ENCODE data around the gene SRR.

SRR gene

DNA sequence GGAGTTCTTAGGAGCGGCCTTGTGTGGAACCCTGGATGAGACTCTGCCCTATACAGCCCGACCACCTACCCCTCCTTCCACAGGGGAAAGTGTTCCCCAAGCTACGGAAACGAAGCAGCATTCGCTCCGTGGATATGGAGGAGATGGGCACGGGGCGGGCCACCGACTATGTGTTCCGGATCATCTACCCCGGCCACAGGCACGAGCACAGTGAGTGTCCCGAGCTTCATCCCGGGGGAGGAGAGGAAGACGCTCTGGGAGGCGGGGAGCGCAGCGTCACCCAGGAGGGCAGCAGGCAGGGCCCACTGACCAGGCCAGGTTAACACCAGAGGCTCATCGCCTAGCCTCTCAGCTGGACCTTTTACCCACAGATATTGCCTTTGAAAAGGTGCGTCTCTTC lies 61.4 kb downstream of the SRR start:
- FAIRE-seq, result no peak
- DNase-seq (ENCODE audit: insufficient read length, low spot score), result no peak

DNA sequence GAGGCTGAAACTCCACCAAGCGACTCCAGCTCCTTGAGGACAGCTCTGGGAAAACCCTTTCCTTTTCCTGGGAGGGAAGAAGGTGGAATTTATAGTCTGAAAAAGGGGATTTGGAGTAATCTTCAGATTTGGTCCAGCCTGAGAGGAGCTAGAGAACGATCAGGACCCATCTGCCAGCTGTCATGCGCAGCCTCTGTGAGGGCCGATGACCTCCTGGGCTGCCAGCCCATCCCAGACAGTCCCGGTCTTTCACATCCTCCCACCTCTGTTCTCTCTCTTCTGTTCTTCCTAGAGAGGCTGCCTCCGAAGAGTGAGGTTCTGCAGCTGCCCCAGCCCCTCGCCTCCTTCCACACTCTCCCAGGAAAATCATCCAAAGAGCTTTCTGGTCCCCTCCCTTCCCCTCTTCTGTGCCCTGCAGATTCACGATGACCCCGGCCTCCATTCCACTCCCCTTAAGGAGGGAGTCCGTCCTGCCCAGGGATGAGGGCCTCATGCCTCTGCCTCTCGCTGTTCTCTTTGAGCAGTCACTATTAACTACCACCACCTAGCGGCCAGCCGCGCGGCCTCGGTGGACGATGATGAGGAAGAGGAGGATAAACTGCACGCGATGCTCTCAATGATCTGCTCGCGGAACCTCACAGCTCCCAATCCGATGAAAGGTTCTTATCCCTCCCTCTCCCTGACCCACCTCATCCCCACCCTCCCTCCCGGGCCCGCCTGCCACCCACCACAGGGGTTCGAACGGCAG lies 63.2 kb downstream of the SRR start:
- DNase-seq (ENCODE audit: insufficient read length, low spot score), result no peak
- FAIRE-seq, result no peak
- TF ChIP-seq SPI1 (IDR thresholded peaks at IDR 0.05; ENCODE audit: low read depth, low read length) (no peak), PAX5 (IDR thresholded peaks at IDR 0.05; ENCODE audit: insufficient read depth, low read length, severe bottlenecking) (no peak), POLR2AphosphoS5 (IDR thresholded peaks at IDR 0.05; ENCODE audit: low read depth, low read length) (no peak), POLR2A (IDR thresholded peaks at IDR 0.05; ENCODE audit: low read depth, low read length) (no peak), TAF1 (IDR thresholded peaks at IDR 0.05; ENCODE audit: low read depth, low read length) (no peak), POU2F2 (IDR thresholded peaks at IDR 0.05; ENCODE audit: low read depth, low read length) (no peak)

More for the DNA sequence above, 61.4 kb downstream of the SRR start:
- TF ChIP-seq SPI1 (IDR thresholded peaks at IDR 0.05; ENCODE audit: low read depth, low read length) (no peak), POU2F2 (IDR thresholded peaks at IDR 0.05; ENCODE audit: low read depth, low read length) (no peak), POLR2AphosphoS5 (IDR thresholded peaks at IDR 0.05; ENCODE audit: low read depth, low read length) (no peak), TAF1 (IDR thresholded peaks at IDR 0.05; ENCODE audit: low read depth, low read length) (no peak), POLR2A (IDR thresholded peaks at IDR 0.05; ENCODE audit: low read depth, low read length) (no peak), PAX5 (IDR thresholded peaks at IDR 0.05; ENCODE audit: insufficient read depth, low read length, severe bottlenecking) (no peak)

DNA sequence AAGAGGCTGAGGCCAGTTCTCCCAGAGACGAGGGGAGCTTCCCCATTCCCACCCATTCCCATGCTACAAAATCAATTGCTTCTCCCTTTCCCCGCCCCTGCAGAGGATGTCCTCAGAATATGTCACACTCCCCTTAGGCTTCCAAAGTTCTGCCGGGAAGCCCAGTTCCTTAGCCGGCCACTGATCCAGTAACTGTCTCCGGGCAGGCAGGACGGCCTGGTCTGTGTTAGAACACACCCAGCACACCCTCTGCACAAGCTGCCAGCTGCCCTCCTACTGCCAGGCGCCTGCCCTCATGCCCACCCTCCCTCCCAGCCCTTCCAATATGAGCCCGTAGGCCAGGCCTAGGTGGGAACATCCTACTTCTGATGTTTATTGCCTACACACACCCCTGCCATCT lies 64.6 kb downstream of the SRR start:
- FAIRE-seq (no peak), DNase-seq (ENCODE audit: insufficient read length, low spot score) (no peak)
- TF ChIP-seq TAF1 (IDR thresholded peaks at IDR 0.05; ENCODE audit: low read depth, low read length), result no peak
- no peak for TF ChIP-seq POLR2AphosphoS5 (IDR thresholded peaks at IDR 0.05; ENCODE audit: low read depth, low read length)
- TF ChIP-seq POLR2A (IDR thresholded peaks at IDR 0.05; ENCODE audit: low read depth, low read length), result no peak
- TF ChIP-seq SPI1 (IDR thresholded peaks at IDR 0.05; ENCODE audit: low read depth, low read length), result no peak
- TF ChIP-seq POU2F2 (IDR thresholded peaks at IDR 0.05; ENCODE audit: low read depth, low read length), result no peak
- TF ChIP-seq PAX5 (IDR thresholded peaks at IDR 0.05; ENCODE audit: insufficient read depth, low read length, severe bottlenecking), result no peak

DNA sequence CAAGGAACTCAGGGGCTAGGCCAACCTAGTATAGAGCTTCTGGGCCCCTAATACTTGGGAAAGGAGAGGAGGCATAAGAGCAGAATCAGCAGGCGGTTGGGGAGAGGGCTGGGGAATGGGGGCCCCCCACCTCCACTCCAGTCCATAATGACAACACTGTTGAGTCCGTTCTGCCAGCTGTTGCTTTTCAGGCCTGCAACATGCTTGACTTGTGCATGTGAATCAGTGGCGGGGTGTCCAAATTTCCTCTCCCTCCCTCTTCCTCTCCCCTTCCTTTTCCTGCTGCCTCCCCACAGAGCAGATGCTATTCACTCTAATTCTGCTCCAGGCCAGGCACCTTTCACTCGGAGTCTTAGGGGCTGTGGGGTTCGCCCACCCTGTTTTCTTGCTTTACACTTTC lies 65.3 kb downstream of the SRR start:
- TF ChIP-seq PAX5 (IDR thresholded peaks at IDR 0.05; ENCODE audit: insufficient read depth, low read length, severe bottlenecking), result no peak
- no peak for TF ChIP-seq POLR2A (IDR thresholded peaks at IDR 0.05; ENCODE audit: low read depth, low read length)
- no peak for TF ChIP-seq POLR2AphosphoS5 (IDR thresholded peaks at IDR 0.05; ENCODE audit: low read depth, low read length)
- TF ChIP-seq POU2F2 (IDR thresholded peaks at IDR 0.05; ENCODE audit: low read depth, low read length), result no peak
- TF ChIP-seq SPI1 (IDR thresholded peaks at IDR 0.05; ENCODE audit: low read depth, low read length), result no peak
- TF ChIP-seq TAF1 (IDR thresholded peaks at IDR 0.05; ENCODE audit: low read depth, low read length), result no peak
- DNase-seq (ENCODE audit: insufficient read length, low spot score), result no peak
- no peak for FAIRE-seq

DNA sequence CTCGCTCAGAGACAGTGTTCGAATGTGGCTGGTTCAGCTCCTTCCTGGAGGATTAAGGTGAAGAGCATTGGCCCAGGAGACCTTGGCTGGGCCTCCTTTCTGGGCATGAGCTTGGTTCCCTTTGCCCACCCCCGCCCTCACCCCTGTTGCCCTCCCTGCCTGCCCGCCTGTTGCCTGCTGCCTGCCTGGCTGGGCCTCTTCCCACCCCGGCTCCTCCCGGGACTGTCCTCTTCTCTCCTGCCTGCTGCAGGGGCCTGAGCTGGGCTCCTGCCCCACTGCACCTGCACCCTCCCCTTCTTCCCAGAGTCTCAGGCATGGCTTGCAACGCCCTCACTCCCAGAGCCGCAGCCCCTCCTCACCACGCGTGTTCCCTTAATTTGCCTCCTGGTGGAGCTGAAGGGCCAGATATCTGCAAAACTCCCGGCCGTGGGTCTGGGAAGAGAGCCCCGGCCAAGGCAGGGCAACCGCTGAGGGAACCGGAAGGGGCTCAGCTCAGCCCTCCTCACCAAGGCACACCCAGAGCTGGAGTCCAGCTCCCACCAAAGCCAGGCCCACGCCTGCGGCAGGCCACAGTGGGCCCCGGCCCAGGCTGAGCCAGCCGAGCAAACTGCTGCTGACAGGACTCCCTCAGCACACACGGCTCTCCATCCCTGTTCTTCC lies 65.9 kb downstream of the SRR start:
- TF ChIP-seq PAX5 (IDR thresholded peaks at IDR 0.05; ENCODE audit: insufficient read depth, low read length, severe bottlenecking), result no peak
- TF ChIP-seq SPI1 (IDR thresholded peaks at IDR 0.05; ENCODE audit: low read depth, low read length), result no peak
- TF ChIP-seq TAF1 (IDR thresholded peaks at IDR 0.05; ENCODE audit: low read depth, low read length), result no peak
- TF ChIP-seq POLR2A (IDR thresholded peaks at IDR 0.05; ENCODE audit: low read depth, low read length), result no peak
- TF ChIP-seq POU2F2 (IDR thresholded peaks at IDR 0.05; ENCODE audit: low read depth, low read length), result no peak
- TF ChIP-seq POLR2AphosphoS5 (IDR thresholded peaks at IDR 0.05; ENCODE audit: low read depth, low read length), result no peak
- no peak for DNase-seq (ENCODE audit: insufficient read length, low spot score)
- FAIRE-seq, result no peak

DNA sequence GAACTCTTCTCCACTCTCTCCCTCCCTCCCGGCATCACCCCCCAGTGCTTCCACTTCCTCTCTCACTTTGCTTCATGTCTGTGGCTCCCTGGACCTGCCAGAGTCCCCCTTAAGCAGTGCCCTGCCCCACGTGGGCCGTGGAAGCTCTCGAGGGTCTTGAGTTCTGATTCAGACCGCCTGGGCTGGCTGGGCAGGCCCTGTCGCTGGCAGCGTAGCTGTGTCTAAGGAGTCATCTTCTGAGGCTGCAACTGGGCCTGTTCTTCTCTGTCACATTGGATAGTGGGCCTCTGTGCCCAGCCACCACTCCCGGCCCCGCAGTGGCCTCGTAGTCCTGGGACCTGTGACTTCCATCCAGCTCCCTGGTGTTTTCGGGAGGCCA lies 66.5 kb downstream of the SRR start:
- TF ChIP-seq SPI1 (IDR thresholded peaks at IDR 0.05; ENCODE audit: low read depth, low read length), result no peak
- TF ChIP-seq POLR2A (IDR thresholded peaks at IDR 0.05; ENCODE audit: low read depth, low read length), result no peak
- TF ChIP-seq POLR2AphosphoS5 (IDR thresholded peaks at IDR 0.05; ENCODE audit: low read depth, low read length), result no peak
- no peak for TF ChIP-seq POU2F2 (IDR thresholded peaks at IDR 0.05; ENCODE audit: low read depth, low read length)
- no peak for TF ChIP-seq PAX5 (IDR thresholded peaks at IDR 0.05; ENCODE audit: insufficient read depth, low read length, severe bottlenecking)
- TF ChIP-seq TAF1 (IDR thresholded peaks at IDR 0.05; ENCODE audit: low read depth, low read length), result no peak
- FAIRE-seq, result no peak

DNA sequence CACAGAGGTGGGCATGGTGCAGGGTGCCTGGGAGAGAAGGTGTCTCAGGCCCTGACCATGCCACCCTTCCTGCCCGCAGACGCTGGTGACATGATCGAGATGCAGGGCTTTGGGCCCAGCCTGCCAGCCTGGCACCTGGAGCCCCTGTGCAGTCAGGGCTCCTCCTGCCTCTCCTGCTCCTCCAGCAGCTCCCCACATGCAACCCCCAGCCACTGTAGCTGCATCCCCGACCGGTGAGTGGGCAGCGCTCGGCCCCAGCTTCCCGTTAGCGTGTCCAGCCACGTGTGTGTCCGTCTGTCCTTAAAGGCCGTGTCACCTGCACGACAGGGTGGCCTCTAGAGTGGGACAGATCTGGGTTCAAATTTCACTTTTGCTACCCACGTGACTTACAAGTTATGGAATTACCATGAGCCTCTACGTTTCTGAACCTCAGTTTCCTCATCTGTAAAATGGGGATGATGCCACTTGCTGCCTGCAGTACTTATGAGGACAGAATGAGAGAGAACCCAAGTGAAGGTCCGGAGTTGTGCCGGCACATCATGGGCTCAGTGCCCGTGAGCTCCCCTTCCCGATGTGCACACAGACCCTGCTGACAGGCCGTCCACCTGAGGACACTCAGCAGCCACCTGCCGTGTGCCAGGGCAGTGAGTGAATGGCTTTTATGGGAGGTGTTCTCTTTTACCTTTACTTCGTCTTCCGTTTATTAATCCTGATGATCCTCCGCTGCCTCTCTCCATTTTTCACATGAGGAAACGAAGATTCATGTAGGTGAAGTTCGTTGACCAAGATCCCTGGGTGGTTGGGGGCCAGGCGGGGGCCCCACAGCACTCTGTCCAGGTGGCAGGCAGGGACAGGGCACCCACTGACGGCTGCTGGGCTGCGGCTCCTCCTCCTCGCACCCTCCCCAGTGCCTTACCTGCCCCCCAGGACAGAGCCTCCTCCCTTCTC lies 67.7 kb downstream of the SRR start:
- no peak for FAIRE-seq
- DNase-seq (ENCODE audit: insufficient read length, low spot score), result no peak
- TF ChIP-seq TAF1 (IDR thresholded peaks at IDR 0.05; ENCODE audit: low read depth, low read length) (no peak), POU2F2 (IDR thresholded peaks at IDR 0.05; ENCODE audit: low read depth, low read length) (no peak), SPI1 (IDR thresholded peaks at IDR 0.05; ENCODE audit: low read depth, low read length) (no peak), PAX5 (IDR thresholded peaks at IDR 0.05; ENCODE audit: insufficient read depth, low read length, severe bottlenecking) (no peak)

More for the DNA sequence above, 66.5 kb downstream of the SRR start:
- no peak for DNase-seq (ENCODE audit: insufficient read length, low spot score)

DNA sequence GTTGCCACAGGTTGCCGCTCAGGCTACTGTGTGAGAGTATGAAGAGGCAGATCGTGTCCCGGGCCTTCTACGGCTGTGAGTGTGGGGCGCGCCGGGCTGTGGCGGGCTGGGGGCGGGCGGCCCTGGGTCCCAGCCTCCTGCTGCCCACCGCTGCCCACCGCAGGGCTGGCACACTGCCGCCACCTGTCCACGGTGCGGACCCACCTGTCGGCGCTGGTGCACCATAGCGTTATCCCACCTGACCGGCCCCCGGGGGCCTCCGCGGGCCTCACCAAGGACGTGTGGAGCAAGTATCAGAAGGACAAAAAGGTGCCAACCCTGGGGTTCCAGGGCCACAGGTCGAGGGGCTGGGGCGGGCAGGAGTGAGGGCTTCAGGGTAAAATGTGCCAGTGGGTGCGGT lies 68.4 kb downstream of the SRR start:
- DNase-seq (ENCODE audit: insufficient read length, low spot score), result no peak
- no peak for FAIRE-seq
- no peak for TF ChIP-seq POU2F2 (IDR thresholded peaks at IDR 0.05; ENCODE audit: low read depth, low read length)
- TF ChIP-seq PAX5 (IDR thresholded peaks at IDR 0.05; ENCODE audit: insufficient read depth, low read length, severe bottlenecking), result no peak
- no peak for TF ChIP-seq POLR2AphosphoS5 (IDR thresholded peaks at IDR 0.05; ENCODE audit: low read depth, low read length)
- TF ChIP-seq SPI1 (IDR thresholded peaks at IDR 0.05; ENCODE audit: low read depth, low read length), result no peak
- no peak for TF ChIP-seq TAF1 (IDR thresholded peaks at IDR 0.05; ENCODE audit: low read depth, low read length)
- no peak for TF ChIP-seq POLR2A (IDR thresholded peaks at IDR 0.05; ENCODE audit: low read depth, low read length)

DNA sequence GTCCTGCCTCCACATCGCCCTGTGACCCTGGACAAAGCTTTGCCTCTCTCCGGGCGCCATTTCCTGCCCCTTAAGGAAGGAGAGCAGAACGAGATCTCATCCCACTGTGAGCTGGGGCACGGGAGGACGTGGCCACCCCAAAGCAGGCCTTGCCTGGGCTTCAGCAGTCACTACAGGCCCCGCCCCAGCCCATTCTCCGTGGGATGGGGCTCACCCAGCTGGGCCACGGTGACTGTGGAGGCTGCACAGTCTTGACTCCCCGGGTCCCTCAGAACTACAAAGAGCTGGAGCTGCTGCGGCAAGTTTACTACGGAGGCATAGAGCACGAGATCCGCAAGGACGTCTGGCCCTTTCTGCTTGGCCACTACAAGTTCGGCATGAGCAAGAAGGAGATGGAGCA lies 68.9 kb downstream of the SRR start:
- no peak for DNase-seq (ENCODE audit: insufficient read length, low spot score)
- FAIRE-seq, result no peak
- TF ChIP-seq POLR2A (IDR thresholded peaks at IDR 0.05; ENCODE audit: low read depth, low read length), result no peak
- TF ChIP-seq TAF1 (IDR thresholded peaks at IDR 0.05; ENCODE audit: low read depth, low read length), result no peak
- no peak for TF ChIP-seq SPI1 (IDR thresholded peaks at IDR 0.05; ENCODE audit: low read depth, low read length)
- TF ChIP-seq POLR2AphosphoS5 (IDR thresholded peaks at IDR 0.05; ENCODE audit: low read depth, low read length), result no peak
- TF ChIP-seq POU2F2 (IDR thresholded peaks at IDR 0.05; ENCODE audit: low read depth, low read length), result no peak
- no peak for TF ChIP-seq PAX5 (IDR thresholded peaks at IDR 0.05; ENCODE audit: insufficient read depth, low read length, severe bottlenecking)
